Measurements from ENCODE around the gene SIK2. TPM values are rescaled to one million over a fixed set of nuclear protein-coding genes. Genes with fewer than 3 reads are reported as not detected.

The SIK2 gene
- polyA plus RNA-seq, 1 donor from 2014 or later, result 9.0 TPM

DNA sequence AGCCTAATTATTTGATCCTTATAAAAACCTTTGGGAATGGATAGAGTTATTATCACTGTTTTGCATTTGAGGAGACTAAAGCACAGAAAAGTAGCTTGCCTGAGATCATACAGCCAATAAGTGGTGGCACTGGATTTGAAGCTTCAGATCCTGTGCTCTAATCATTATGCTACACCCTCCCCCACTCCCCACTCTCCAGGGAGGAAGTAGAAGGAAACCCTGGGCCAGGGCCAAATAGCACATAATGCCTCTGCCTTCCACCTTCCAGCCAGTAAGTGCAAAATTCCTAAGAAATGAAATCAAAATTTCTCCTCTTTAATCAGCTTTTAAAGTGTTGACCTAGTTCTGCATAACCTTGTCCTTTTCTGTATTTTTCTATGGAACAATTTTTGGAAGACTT, 61.6 kb downstream of the SIK2 start:
- TF ChIP-seq TAF1 (IDR thresholded peaks at IDR 0.05; ENCODE audit: low read depth) (no peak), EP300 (conservative IDR thresholded peaks at IDR 0.05; ENCODE audit: poor library complexity, severe bottlenecking) (no peak), EZH2 (IDR thresholded peaks at IDR 0.05; ENCODE audit: borderline replicate concordance, insufficient read depth, low read length, poor library complexity, severe bottlenecking) (no peak), SMC3 (conservative IDR thresholded peaks at IDR 0.05; ENCODE audit: poor library complexity) (no peak), POLR2AphosphoS5 (IDR thresholded peaks at IDR 0.05) (no peak), MXI1 (conservative IDR thresholded peaks at IDR 0.05; ENCODE audit: poor library complexity, severe bottlenecking) (no peak)
- TF ChIP-seq, protein P1, sequence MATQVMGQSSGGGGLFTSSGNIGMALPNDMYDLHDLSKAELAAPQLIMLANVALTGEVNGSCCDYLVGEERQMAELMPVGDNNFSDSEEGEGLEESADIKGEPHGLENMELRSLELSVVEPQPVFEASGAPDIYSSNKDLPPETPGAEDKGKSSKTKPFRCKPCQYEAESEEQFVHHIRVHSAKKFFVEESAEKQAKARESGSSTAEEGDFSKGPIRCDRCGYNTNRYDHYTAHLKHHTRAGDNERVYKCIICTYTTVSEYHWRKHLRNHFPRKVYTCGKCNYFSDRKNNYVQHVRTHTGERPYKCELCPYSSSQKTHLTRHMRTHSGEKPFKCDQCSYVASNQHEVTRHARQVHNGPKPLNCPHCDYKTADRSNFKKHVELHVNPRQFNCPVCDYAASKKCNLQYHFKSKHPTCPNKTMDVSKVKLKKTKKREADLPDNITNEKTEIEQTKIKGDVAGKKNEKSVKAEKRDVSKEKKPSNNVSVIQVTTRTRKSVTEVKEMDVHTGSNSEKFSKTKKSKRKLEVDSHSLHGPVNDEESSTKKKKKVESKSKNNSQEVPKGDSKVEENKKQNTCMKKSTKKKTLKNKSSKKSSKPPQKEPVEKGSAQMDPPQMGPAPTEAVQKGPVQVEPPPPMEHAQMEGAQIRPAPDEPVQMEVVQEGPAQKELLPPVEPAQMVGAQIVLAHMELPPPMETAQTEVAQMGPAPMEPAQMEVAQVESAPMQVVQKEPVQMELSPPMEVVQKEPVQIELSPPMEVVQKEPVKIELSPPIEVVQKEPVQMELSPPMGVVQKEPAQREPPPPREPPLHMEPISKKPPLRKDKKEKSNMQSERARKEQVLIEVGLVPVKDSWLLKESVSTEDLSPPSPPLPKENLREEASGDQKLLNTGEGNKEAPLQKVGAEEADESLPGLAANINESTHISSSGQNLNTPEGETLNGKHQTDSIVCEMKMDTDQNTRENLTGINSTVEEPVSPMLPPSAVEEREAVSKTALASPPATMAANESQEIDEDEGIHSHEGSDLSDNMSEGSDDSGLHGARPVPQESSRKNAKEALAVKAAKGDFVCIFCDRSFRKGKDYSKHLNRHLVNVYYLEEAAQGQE (IDR thresholded peaks at IDR 0.05; ENCODE audit: borderline replicate concordance), result no peak
- TF ChIP-seq, protein P2, sequence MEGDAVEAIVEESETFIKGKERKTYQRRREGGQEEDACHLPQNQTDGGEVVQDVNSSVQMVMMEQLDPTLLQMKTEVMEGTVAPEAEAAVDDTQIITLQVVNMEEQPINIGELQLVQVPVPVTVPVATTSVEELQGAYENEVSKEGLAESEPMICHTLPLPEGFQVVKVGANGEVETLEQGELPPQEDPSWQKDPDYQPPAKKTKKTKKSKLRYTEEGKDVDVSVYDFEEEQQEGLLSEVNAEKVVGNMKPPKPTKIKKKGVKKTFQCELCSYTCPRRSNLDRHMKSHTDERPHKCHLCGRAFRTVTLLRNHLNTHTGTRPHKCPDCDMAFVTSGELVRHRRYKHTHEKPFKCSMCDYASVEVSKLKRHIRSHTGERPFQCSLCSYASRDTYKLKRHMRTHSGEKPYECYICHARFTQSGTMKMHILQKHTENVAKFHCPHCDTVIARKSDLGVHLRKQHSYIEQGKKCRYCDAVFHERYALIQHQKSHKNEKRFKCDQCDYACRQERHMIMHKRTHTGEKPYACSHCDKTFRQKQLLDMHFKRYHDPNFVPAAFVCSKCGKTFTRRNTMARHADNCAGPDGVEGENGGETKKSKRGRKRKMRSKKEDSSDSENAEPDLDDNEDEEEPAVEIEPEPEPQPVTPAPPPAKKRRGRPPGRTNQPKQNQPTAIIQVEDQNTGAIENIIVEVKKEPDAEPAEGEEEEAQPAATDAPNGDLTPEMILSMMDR (IDR thresholded peaks at IDR 0.05; ENCODE audit: poor library complexity, severe bottlenecking), result no peak
- H3K27me3 ChIP-seq (ENCODE audit: insufficient read depth, low read depth, low read length), result no peaks in the 10 kb centered on the region
- no peaks in the 10 kb centered on the region for H3K36me3 ChIP-seq (ENCODE audit: insufficient read depth, low read length)
- H3K9ac ChIP-seq (ENCODE audit: low read length), result no peak overlapping the region
- no peak overlapping the region for H3K4me3 ChIP-seq (ENCODE audit: low read length)
- H3K27ac ChIP-seq (ENCODE audit: low read length), result no peak overlapping the region
- no peak overlapping the region for H3K4me2 ChIP-seq (ENCODE audit: low read length)
- no peaks in the 10 kb centered on the region for H3F3A ChIP-seq (ENCODE audit: insufficient read depth, low read length, poor library complexity, severe bottlenecking)
- H3K9me2 ChIP-seq (ENCODE audit: insufficient read depth, low read length), result no peaks in the 10 kb centered on the region
- H2AFZ ChIP-seq (ENCODE audit: low read depth, low read length), result no peak overlapping the region
- no peaks in the 10 kb centered on the region for H3K9me3 ChIP-seq (ENCODE audit: low read length)
- no peaks in the 10 kb centered on the region for H3K79me2 ChIP-seq (replicated peaks; ENCODE audit: insufficient read depth, low read length)
- no peaks in the 10 kb centered on the region for H4K20me1 ChIP-seq (ENCODE audit: insufficient read depth)

DNA sequence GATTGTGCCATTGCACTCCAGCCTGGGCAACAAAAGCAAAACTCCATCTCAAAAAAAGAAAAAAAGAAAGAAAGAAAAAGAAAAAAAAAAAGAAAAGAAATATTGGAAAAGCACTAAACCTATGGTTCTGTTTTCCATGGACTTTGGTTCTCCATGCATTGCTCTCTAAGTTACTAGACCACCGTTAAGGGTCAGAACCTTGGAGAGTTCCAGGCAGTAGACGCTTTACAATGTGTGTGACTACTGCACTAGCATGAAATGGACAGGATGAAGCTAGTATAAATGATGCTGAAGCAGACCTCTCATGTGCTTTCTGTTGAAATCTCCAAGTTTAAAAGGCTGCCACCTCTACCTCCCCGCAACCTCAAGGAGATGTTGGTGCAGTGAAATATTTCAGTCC, 63.5 kb downstream of the SIK2 start:
- Histone ChIP-seq H3F3A (ENCODE audit: insufficient read depth, low read length, poor library complexity, severe bottlenecking) (no peaks in the 10 kb centered on the region), H3K27me3 (ENCODE audit: insufficient read depth, low read depth, low read length) (no peaks in the 10 kb centered on the region), H2AFZ (ENCODE audit: low read depth, low read length) (no peak overlapping the region), H3K36me3 (ENCODE audit: insufficient read depth, low read length) (no peaks in the 10 kb centered on the region), H3K27ac (ENCODE audit: low read length) (no peak overlapping the region), H3K9ac (ENCODE audit: low read length) (no peak overlapping the region), H3K79me2 (replicated peaks; ENCODE audit: insufficient read depth, low read length) (no peaks in the 10 kb centered on the region), H4K20me1 (ENCODE audit: insufficient read depth) (no peaks in the 10 kb centered on the region), H3K9me2 (ENCODE audit: insufficient read depth, low read length) (no peaks in the 10 kb centered on the region), H3K4me2 (ENCODE audit: low read length) (no peak overlapping the region), H3K4me3 (ENCODE audit: low read length) (no peak overlapping the region), H3K9me3 (ENCODE audit: low read length) (no peaks in the 10 kb centered on the region)
- TF ChIP-seq POLR2AphosphoS5 (IDR thresholded peaks at IDR 0.05) (no peak), EZH2 (IDR thresholded peaks at IDR 0.05; ENCODE audit: borderline replicate concordance, insufficient read depth, low read length, poor library complexity, severe bottlenecking) (no peak), TAF1 (IDR thresholded peaks at IDR 0.05; ENCODE audit: low read depth) (no peak), EP300 (conservative IDR thresholded peaks at IDR 0.05; ENCODE audit: poor library complexity, severe bottlenecking) (no peak), RAD21 (conservative IDR thresholded peaks at IDR 0.05) (no peak), MXI1 (conservative IDR thresholded peaks at IDR 0.05; ENCODE audit: poor library complexity, severe bottlenecking) (no peak), SMC3 (conservative IDR thresholded peaks at IDR 0.05; ENCODE audit: poor library complexity) (no peak)
- TF ChIP-seq, protein P2 (IDR thresholded peaks at IDR 0.05; ENCODE audit: poor library complexity, severe bottlenecking), result no peak
- TF ChIP-seq, protein P1 (IDR thresholded peaks at IDR 0.05; ENCODE audit: borderline replicate concordance), result no peak

Measured in neural cell (in vitro differentiated cells).